EH (cell line): ENCODE results near the gene TMEM167A.
A peak's percentile ranks its signal among the peaks of the same experiment; 100 is the strongest.
"Not testable (repeated sequence)": the region's sequence is repeated elsewhere in the genome, so short reads cannot be mapped to it uniquely, and the experiment has no call there.

Experiments used
- DNase-seq: peaks from one replicate; pipeline ENCODE4 v3.0.0-alpha.2; 2015; ENCODE audit warnings: low read depth

TMEM167A gene

GRCh38 chr5:83090169-83090568 lies 13.0 kb upstream of the TMEM167A start:
- DNase-seq = no peak

DNA sequence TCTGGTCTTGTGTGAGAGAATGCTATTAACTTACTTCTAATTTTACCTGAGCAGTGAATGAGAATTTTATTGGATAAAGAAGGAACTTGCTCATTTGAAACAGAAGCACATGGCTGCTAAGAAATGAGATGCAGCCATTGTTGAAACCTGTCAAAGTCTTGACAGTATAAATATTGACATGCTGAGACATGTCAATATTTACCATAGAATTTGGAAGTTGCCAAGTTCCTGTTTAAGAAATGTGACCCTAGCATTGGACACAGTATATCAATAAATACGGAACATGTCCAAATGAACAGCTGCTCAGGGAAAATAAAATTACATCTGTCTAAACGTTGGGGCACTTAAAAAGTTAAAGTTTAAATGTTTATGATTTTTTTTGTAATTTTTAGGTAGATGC lies 7.9 kb upstream of the TMEM167A start:
- no peak for DNase-seq

DNA sequence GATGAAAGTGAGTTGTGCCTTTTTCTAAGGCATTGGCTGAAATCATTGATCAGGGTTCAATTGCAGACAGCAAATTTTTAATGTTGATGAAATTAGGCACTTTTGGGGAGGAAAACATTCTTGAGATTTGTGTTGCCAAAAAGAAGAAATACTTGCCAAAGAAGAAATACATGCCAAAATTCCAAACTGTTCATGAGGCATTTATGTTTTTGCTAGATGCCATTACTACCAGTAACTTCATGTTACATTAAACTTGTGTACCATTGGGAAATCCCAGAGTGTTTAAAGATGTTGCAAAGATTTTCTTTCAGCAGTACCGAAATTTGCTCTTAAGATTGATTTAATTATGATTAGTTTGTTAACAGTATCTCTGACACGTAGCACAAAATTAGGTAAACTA lies 7.1 kb upstream of the TMEM167A start:
- no peak for DNase-seq

GRCh38 chr5:83082750-83083149 lies 5.6 kb upstream of the TMEM167A start:
- DNase-seq = no peak

DNA sequence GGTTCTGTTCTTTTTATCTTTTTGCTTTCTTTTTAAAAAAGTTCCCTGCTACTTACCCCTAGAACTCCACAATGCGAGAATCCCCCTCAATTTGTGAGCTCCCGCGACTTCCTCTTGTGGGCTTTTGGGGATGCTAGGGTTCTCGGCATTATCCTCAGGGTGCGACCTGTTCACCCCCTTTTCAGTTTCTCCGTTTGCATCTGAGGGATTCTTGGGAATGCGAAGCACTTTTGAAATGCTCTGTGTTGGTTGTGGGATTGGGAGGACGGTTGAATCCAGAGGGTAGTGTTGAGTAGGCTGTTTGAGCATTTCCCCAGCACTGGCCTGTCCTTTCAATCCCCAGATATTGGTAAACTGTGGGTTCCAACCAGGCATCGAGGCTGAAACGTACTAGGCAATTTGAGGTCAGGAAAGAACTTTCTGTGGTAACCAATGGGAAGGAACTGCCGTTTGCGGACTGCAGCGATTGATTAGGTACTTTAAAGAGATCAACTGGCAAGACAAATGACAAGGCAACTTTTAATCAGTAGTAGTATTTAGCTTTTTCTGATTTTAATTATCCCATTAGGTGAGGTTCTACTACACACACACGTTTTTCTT lies 568 bp upstream of the TMEM167A start:
- DNase-seq = peak; percentile 59

DNA sequence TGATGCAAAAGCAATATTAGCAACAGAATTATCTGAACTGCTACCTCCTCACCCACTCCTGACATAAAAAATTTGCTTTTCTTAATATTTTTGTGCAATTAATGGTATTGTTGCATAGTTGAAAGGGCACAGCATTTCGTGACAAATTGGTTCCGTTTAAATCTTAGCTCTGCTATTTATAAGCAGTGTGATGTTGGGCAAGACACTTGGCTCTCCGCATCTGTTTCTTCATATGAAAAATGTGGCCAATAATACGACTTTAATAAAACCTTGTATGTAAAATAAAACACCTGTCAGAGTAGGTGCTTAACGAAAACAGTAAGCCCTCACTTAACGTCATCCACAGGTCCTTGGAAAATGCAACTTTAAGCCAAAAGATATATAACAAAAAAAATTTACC lies 4.2 kb downstream of the TMEM167A start:
- DNase-seq = no peak

- peak; percentile 11 for DNase-seq
Measured at GRCh38 chr5:83071286-83072051, 5.7 kb downstream of the TMEM167A start.

DNA sequence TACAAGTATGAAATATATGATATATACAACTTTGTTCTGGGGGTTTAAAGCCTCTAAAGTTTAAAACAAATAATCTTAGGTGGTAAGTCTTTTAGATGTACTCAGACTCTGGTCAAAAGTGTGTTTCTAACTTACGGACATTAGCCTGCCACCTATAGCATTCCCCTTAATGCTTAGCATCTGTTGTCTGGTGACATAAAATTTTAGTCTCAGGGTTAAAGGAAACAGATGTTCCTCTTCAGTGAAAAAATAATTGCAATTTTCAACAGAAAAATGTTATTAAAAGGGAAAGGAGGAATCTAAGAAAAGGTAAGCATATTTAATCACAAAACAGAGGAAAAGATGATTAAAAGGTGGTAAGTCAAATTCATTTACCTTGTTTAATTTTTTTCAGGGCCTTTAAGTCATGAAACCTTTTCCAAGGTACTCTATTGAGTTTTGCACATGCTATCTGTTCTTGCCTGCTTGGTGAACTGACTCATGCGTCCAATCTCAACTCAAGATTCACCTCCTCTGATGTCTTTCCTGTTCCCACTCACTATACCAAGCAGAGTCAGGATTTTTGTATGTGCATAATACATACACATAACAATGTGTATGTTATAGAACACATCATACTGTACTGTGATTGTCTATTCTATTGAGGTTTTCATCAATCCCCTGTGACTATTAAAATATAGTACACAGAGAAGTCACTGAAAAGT lies 7.9 kb downstream of the TMEM167A start:
- no peak for DNase-seq

DNA sequence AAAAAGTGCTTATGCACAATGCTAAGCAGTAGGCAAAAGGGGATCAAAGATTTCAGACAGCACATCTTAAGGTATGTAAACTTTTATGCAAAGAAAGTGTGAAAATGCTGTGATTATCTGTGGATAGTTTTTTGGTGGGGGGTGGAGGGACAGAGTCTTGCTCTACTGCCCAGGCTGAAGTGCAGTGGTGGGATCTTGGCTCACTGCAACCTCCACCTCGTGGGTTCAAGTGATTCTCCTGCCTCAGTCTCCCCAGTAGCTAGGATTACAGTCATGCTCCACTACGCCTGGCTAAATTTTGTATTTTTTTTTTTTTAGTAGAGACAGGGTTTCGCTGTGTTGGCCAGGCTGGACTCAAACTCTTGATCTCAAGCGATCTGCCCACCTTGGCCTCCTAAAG lies 9.8 kb downstream of the TMEM167A start:
- DNase-seq = not testable (repeated sequence)

GRCh38 chr5:83066548-83067110 lies 10.6 kb downstream of the TMEM167A start:
- no peak for DNase-seq

- DNase-seq = no peak
Measured at GRCh38 chr5:83059341-83059740, 17.9 kb downstream of the TMEM167A start.

DNA sequence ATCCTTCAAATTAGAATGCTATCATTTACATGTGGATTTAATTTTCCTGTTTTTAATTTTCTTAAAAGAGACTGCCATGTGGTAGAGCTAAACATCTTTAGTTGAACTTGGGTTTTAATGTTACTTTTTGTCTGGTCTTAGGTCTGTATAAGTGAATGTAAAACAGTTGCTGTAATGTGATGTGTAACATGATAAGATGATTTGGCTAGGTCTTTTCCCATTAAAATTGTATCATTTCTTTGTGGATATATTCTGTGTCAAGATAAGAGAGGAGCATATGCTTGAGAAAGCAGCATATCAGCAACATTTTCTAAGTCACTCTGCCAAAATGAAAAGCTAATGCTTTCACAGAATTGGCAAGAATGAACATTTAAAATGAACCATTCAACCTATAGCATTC lies 18.5 kb downstream of the TMEM167A start:
- no peak for DNase-seq

GRCh38 chr5:83055166-83055565 lies 22.0 kb downstream of the TMEM167A start:
- no peak for DNase-seq

DNA sequence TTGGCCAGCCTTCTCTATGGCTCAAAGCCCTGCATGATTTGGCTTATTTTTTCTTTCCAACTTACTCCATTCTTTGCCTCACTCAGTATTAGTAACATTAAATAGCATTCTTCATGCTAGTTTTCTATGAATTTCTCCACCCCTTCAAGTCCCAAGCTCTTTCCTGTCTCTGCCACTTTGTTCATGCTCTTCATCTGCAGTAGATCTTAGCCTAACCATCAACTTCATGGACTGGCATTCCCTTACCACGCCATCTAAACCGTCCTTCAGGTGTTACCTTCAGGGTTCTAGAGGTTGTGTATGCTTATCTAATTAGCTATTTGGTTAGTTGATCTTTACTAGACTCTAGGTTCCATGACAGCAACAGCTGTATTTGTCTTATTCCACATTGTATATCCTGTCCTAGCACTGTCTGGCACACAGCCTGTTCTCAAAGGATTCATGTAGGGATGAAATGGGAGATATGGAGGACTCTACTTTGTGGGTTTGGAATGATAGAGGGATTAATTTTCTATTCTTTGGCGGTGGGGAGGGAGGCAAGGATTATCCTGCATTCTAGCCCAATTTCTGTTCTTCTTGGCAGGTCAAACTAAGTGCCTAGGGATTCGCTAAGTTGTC lies 26.4 kb downstream of the TMEM167A start:
- no peak for DNase-seq

GRCh38 chr5:83049370-83049885 lies 27.8 kb downstream of the TMEM167A start:
- DNase-seq = no peak

GRCh38 chr5:83048811-83049210 lies 28.4 kb downstream of the TMEM167A start:
- no peak for DNase-seq

DNA sequence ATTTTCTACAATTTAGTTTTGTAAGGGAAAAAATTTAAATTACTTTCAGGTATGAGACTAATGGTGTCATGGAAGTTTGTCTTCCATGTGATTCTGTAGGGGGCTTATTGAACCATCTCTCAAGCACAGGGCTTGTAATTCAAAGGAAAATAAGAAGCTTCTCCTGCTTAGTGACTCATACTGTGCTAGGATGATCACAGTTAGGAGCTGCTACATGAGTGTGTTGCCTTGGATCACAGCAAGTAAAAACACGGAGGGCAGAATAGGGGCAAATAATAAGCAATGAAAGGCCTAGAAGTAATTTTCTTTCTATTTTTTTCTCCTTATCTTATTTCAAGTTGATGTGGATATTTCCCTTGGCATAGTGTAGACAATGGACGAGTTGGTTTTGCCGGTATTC lies 28.9 kb downstream of the TMEM167A start:
- no peak for DNase-seq

GRCh38 chr5:83044926-83045325 lies 32.3 kb downstream of the TMEM167A start:
- no peak for DNase-seq

DNA sequence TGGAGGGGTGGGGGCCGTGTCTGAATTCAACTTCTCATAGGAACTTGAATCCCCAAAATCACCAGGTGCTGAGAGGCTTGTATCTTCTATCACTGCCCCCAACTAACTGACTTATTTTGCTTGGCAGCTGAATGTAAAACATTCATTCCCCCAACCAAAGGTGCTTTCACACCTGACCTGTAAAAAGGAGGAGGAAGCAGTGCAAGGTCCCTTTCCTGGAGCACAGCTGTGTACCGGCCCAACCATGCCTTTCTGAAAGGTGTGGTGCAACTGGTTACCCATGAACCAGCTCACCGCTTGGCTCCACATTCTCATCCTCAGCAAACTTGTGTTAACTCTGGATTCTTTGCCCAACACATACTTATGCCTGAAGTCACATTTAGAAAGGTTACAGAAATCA lies 34.7 kb downstream of the TMEM167A start:
- no peak for DNase-seq

GRCh38 chr5:83038924-83039323 lies 38.3 kb downstream of the TMEM167A start:
- DNase-seq = no peak

GRCh38 chr5:83036991-83037575 lies 40.1 kb downstream of the TMEM167A start:
- DNase-seq = no peak
